IMR-90 (cell line): ENCODE measurements around the gene TOGARAM2. TPM values are rescaled to one million over a fixed set of nuclear protein-coding genes. Genes with fewer than 3 reads are reported as not detected.

Source experiments
- ATAC-seq: fragments of 200-7000 bp; cut with Tn5 transposase; 2 replicates; pipeline ENCODE4 v1.9.1; 2020; ENCODE audit warnings: low read depth, mild to moderate bottlenecking, moderate library complexity
- BruUV-seq: library from RNA; stranded (reverse); fragments of 400-500 nt; replicated peaks from 2 replicates; lab custom pipeline; 2021; lab: Mats Ljungman, UMichigan
- CTCF ChIA-PET: fragments of 300-600 bp; formaldehyde crosslinking; extraction: SDS; loops from one replicate; lab custom pipeline; 2021; ENCODE audit warnings: antibody characterized with exemption; lab: Yijun Ruan, JAX
- POLR2A ChIA-PET: fragments of 300-600 bp; sonication (Branson Sonifier 250); formaldehyde crosslinking; loops from one replicate; lab custom pipeline; 2022; ENCODE audit warnings: antibody characterized with exemption; ENCODE audit not compliant: unreplicated experiment; lab: Charles Lee
- DNase-seq: peaks from one replicate; pipeline ENCODE4 v3.0.0; 2013
- H2AFZ ChIP-seq: replicated peaks from 2 replicates; pipeline ENCODE3; 2013; ENCODE audit warnings: low read length, mild to moderate bottlenecking; ENCODE audit not compliant: poor library complexity
- H2AK5ac ChIP-seq: 2 replicates; pipeline ENCODE4 v1.6.1; 2013; ENCODE audit warnings: low read depth, low read length, inconsistent platforms
- H2AK9ac ChIP-seq: replicated peaks from 2 replicates; pipeline ENCODE3; 2013; ENCODE audit warnings: mild to moderate bottlenecking, low read depth, low read length, moderate library complexity; ENCODE audit not compliant: poor library complexity
- H2BK120ac ChIP-seq: 2 replicates; pipeline ENCODE4 v1.6.1; 2013; ENCODE audit warnings: low read depth, low read length, inconsistent platforms
- H2BK15ac ChIP-seq: 3 replicates; pipeline ENCODE4 v1.6.1; 2013; ENCODE audit warnings: low read depth, low read length, inconsistent platforms
- H2BK20ac ChIP-seq: 2 replicates; pipeline ENCODE4 v1.6.1; 2013; ENCODE audit warnings: low read depth, mild to moderate bottlenecking, inconsistent platforms, low read length, moderate library complexity
- H2BK5ac ChIP-seq: 2 replicates; pipeline ENCODE4 v1.6.1; 2013; ENCODE audit warnings: mild to moderate bottlenecking, low read depth, low read length, inconsistent platforms; ENCODE audit not compliant: poor library complexity, severe bottlenecking
- H3K14ac ChIP-seq: replicated peaks from 2 replicates; pipeline ENCODE4 v1.6.1; 2013; ENCODE audit warnings: low read depth, low read length, inconsistent platforms
- H3K18ac ChIP-seq: 2 replicates; pipeline ENCODE4 v1.6.1; 2013; ENCODE audit warnings: low read depth, low read length, control low read depth
- H3K23ac ChIP-seq: 2 replicates; pipeline ENCODE4 v1.6.1; 2013; ENCODE audit warnings: low read depth, low read length, inconsistent platforms
- H3K27ac ChIP-seq: 2 replicates; pipeline ENCODE4 v1.5.1; 2013; ENCODE audit warnings: mild to moderate bottlenecking, control low read depth, low read length; ENCODE audit not compliant: insufficient read depth
- H3K27me3 ChIP-seq: 2 replicates; pipeline ENCODE4 v1.6.1; 2013; ENCODE audit warnings: low read length; ENCODE audit not compliant: control insufficient read depth, insufficient read depth
- H3K36me3 ChIP-seq: 2 replicates; pipeline ENCODE4 v1.6.1; 2013; ENCODE audit warnings: low read length, mixed read lengths; ENCODE audit not compliant: control insufficient read depth, insufficient read depth
- H3K4ac ChIP-seq: 2 replicates; pipeline ENCODE4 v1.6.1; 2013; ENCODE audit warnings: low read depth, low read length, inconsistent platforms
- H3K4me1 ChIP-seq: 2 replicates; pipeline ENCODE4 v1.6.1; 2013; ENCODE audit warnings: low read length, mixed read lengths; ENCODE audit not compliant: control insufficient read depth, insufficient read depth
- H3K4me2 ChIP-seq: 2 replicates; pipeline ENCODE4 v1.6.1; 2013; ENCODE audit warnings: low read depth, mild to moderate bottlenecking, control low read depth, low read length, moderate library complexity
- H3K4me3 ChIP-seq: 2 replicates; pipeline ENCODE4 v1.5.1; 2013; ENCODE audit warnings: low read depth, mild to moderate bottlenecking, control low read depth, low read length, moderate library complexity; ENCODE audit not compliant: insufficient read depth
- H3K56ac ChIP-seq: 2 replicates; pipeline ENCODE4 v1.6.1; 2013; ENCODE audit warnings: low read length, inconsistent platforms; ENCODE audit not compliant: insufficient read depth; ENCODE audit errors: extremely low read depth
- H3K79me1 ChIP-seq, 2 experiments: 2 replicates each; pipeline ENCODE4 v1.6.1; 2013; ENCODE audit warnings: low read length in 2 of 2, inconsistent platforms in 1 of 2, low read depth in 1 of 2
- H3K9ac ChIP-seq: 2 replicates; pipeline ENCODE4 v1.6.1; 2013; ENCODE audit warnings: low read depth, low read length, control low read depth
- H3K9me1 ChIP-seq: 2 replicates; pipeline ENCODE4 v1.6.1; 2013; ENCODE audit warnings: low read length, inconsistent platforms; ENCODE audit not compliant: insufficient read depth
- H3K9me3 ChIP-seq: 2 replicates; pipeline ENCODE4 v1.6.1; 2013; ENCODE audit warnings: low read length; ENCODE audit not compliant: control insufficient read depth, insufficient read depth
- H4K20me1 ChIP-seq: 2 replicates; pipeline ENCODE4 v1.6.1; 2013; ENCODE audit warnings: low read length, inconsistent platforms; ENCODE audit not compliant: insufficient read depth
- H4K5ac ChIP-seq: 2 replicates; pipeline ENCODE4 v1.6.1; 2013; ENCODE audit warnings: mild to moderate bottlenecking, low read depth, low read length, control low read depth
- H4K8ac ChIP-seq, 2 experiments: 2 replicates each; pipeline ENCODE4 v1.6.1; 2013; ENCODE audit warnings: low read depth in 2 of 2, low read length in 2 of 2, control low read depth in 1 of 2, inconsistent platforms in 1 of 2
- H4K91ac ChIP-seq: 2 replicates; pipeline ENCODE4 v1.6.1; 2013; ENCODE audit warnings: low read depth, low read length, inconsistent platforms; ENCODE audit not compliant: insufficient read depth
- BHLHE40 ChIP-seq: fragments of 150-350 bp; IDR thresholded peaks from 2 replicates; pipeline ENCODE4 v1.6.1; 2016; ENCODE audit warnings: mild to moderate bottlenecking, low read depth, low read length
- FOS ChIP-seq: fragments of 150-350 bp; IDR thresholded peaks from 2 replicates; pipeline ENCODE4 v1.6.1; 2016; ENCODE audit warnings: low read depth, low read length
- MAZ ChIP-seq: IDR thresholded peaks from 2 replicates; pipeline ENCODE4 v1.6.1; 2012; ENCODE audit warnings: low read depth, mild to moderate bottlenecking, low read length, improper control_type of control experiment, moderate library complexity, borderline replicate concordance
- POLR2A ChIP-seq: IDR thresholded peaks from 2 replicates; pipeline ENCODE4 v1.6.1; 2012; ENCODE audit warnings: mild to moderate bottlenecking, low read depth, low read length
- RAD21 ChIP-seq: IDR thresholded peaks from 2 replicates; pipeline ENCODE4 v1.6.1; 2012; ENCODE audit warnings: low read length, improper control_type of control experiment
- SMC3 ChIP-seq: fragments of 150-350 bp; IDR thresholded peaks from 2 replicates; pipeline ENCODE4 v1.6.1; 2016; ENCODE audit warnings: low read depth, mild to moderate bottlenecking, antibody characterized with exemption, low read length, moderate library complexity
- WGBS, 2 experiments: methylation state at CpG; one replicate each; pipeline versions ENCODE4 v1.1.5 to v1.1.7; 2013; ENCODE audit warnings: missing lambda C conversion rate in 2 of 2; ENCODE audit not compliant: insufficient read length in 1 of 2; ENCODE audit errors: extremely low coverage in 2 of 2; 5-methylcytosine and 5-hydroxymethylcytosine counted together
- dilution Hi-C: fragments of 300-500 bp; cut with HindIII; formaldehyde crosslinking; loops from one replicate; pipeline ENCODE4 v1.14.3; 2018; ENCODE audit warnings: low sequenced_read_pairs; ENCODE audit not compliant: unreplicated experiment
- in situ Hi-C: fragments of 300-500 bp; cut with MboI; formaldehyde crosslinking; loops from 3 replicates; pipeline ENCODE4 v1.14.3; 2019; ENCODE audit warnings: low sequenced_read_pairs, inconsistent platforms, mixed read lengths
- intact Hi-C: fragments of 100-400 bp; cut with micrococcal nuclease; formaldehyde crosslinking; loops from 2 replicates; pipeline ENCODE4 v1.10.0; 2022
- polyA plus RNA-seq, 3 experiments: library from polyadenylated mRNA; depleted of rRNA; stranded (reverse); fragments of >200 nt; gene quantifications; 2 replicates each; pipeline ENCODE4 v1.2.3, GENCODE V29; 2012; ENCODE audit warnings: low replicate concordance in 1 of 3
- total RNA-seq: library from RNA; depleted of rRNA; stranded (reverse); fragments of >200 nt; gene quantifications from 2 replicates; pipeline ENCODE4 v1.2.3, GENCODE V29; 2012
- TF ChIP-seq, protein P1 (sequence below): conservative IDR thresholded peaks from 2 replicates; pipeline ENCODE4 v1.5.1; 2012; ENCODE audit warnings: mild to moderate bottlenecking, low read depth, low read length, improper control_type of control experiment
- TF ChIP-seq, protein P2 (sequence below): fragments of 150-350 bp; IDR thresholded peaks from 2 replicates; pipeline ENCODE4 v1.6.1; 2017; ENCODE audit warnings: mild to moderate bottlenecking, antibody characterized with exemption, low read length, low read depth

The TOGARAM2 gene
- total and polyA plus RNA-seq, 2 of the 4 experiments (the other 2 are of a cell fraction) = under 0.01 to 0.38 TPM

DNA sequence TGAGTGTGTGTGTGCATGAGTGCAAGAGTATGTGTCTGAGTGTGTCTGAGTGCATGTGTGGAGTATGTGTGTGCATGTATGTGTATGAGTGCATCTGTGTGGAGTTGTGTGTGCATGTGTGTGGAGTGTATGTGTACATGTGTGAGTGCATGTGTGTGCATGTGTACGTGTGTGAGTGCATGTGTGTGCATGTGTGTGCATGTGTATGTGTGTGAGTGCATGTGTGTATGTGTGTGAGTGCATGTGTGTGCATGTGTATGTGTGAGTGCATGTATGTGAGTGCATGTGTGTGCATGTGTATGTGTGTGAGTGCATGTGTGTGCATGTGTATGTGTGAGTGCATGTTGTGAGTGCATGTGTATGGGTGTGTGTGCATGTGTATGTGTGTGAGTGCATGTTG is 23.7 kb downstream of the TOGARAM2 start:
- no peak overlapping the region for H2BK15ac ChIP-seq
- H3K18ac ChIP-seq = no peak overlapping the region
- no peak for ATAC-seq
- H3K4ac ChIP-seq = no peak overlapping the region
- no peaks in the 10 kb centered on the region for H3K79me1 ChIP-seq
- dilution Hi-C loops (no loop called here), intact Hi-C loops (no loop called here), in situ Hi-C loops (no loop called here)
- no TSS peak for BruUV-seq
- H3K9me1 ChIP-seq = no peaks in the 10 kb centered on the region
- ChIA-PET CTCF (no interaction called here), POLR2A (no interaction called here)
- no peak overlapping the region for H2AFZ ChIP-seq
- no peak overlapping the region for H4K5ac ChIP-seq
- WGBS, 2 experiments = 17% methylated on average over 1 of the region's 1 CpG; no CpG with 5 or more reads in 1 of the 2 experiments
- peaks cover 4% of the 10 kb centered on the region; the same call in 1 of the 2 replicates for H3K27me3 ChIP-seq
- H3K4me3 ChIP-seq = no peak overlapping the region
- H3K9ac ChIP-seq = no peak overlapping the region
- H2AK9ac ChIP-seq = no peak overlapping the region
- no peak overlapping the region for H2BK20ac ChIP-seq
- no peak overlapping the region for H2AK5ac ChIP-seq
- no peak overlapping the region for H4K91ac ChIP-seq
- H2BK5ac ChIP-seq = no peak overlapping the region
- no peak overlapping the region for H3K27ac ChIP-seq
- H3K23ac ChIP-seq = no peak overlapping the region
- DNase-seq = no peak
- H3K36me3 ChIP-seq = no peaks in the 10 kb centered on the region
- no peak overlapping the region for H3K14ac ChIP-seq
- no peak overlapping the region for H3K56ac ChIP-seq
- no peaks in the 10 kb centered on the region for H3K9me3 ChIP-seq
- TF ChIP-seq, protein P1, sequence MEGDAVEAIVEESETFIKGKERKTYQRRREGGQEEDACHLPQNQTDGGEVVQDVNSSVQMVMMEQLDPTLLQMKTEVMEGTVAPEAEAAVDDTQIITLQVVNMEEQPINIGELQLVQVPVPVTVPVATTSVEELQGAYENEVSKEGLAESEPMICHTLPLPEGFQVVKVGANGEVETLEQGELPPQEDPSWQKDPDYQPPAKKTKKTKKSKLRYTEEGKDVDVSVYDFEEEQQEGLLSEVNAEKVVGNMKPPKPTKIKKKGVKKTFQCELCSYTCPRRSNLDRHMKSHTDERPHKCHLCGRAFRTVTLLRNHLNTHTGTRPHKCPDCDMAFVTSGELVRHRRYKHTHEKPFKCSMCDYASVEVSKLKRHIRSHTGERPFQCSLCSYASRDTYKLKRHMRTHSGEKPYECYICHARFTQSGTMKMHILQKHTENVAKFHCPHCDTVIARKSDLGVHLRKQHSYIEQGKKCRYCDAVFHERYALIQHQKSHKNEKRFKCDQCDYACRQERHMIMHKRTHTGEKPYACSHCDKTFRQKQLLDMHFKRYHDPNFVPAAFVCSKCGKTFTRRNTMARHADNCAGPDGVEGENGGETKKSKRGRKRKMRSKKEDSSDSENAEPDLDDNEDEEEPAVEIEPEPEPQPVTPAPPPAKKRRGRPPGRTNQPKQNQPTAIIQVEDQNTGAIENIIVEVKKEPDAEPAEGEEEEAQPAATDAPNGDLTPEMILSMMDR = no peak
- TF ChIP-seq FOS = no peak
- no peak for TF ChIP-seq MAZ
- no peak for TF ChIP-seq RAD21
- TF ChIP-seq POLR2A = no peak
- no peak for TF ChIP-seq SMC3
- TF ChIP-seq BHLHE40 = no peak
- TF ChIP-seq, protein P2, sequence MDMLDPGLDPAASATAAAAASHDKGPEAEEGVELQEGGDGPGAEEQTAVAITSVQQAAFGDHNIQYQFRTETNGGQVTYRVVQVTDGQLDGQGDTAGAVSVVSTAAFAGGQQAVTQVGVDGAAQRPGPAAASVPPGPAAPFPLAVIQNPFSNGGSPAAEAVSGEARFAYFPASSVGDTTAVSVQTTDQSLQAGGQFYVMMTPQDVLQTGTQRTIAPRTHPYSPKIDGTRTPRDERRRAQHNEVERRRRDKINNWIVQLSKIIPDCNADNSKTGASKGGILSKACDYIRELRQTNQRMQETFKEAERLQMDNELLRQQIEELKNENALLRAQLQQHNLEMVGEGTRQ = no peak
- H4K8ac ChIP-seq = no peak overlapping the region
- no peaks in the 10 kb centered on the region for H4K20me1 ChIP-seq
- H2BK120ac ChIP-seq = no peak overlapping the region
- no peaks in the 10 kb centered on the region for H3K4me1 ChIP-seq
- no peak overlapping the region for H3K4me2 ChIP-seq
